BJ (cell line): ENCODE data around the gene TCP11L1. TPM values are rescaled to one million over a fixed set of nuclear protein-coding genes. Genes with fewer than 3 reads are reported as not detected.
"Not testable (repeated sequence)": the region's sequence is repeated elsewhere in the genome, so short reads cannot be mapped to it uniquely, and the experiment has no call there.

Source experiments
- CTCF ChIA-PET: fragments of 350-600 bp; formaldehyde crosslinking; extraction: SDS; loops from one replicate; lab custom pipeline; 2021; ENCODE audit warnings: antibody characterized with exemption, inconsistent platforms; lab: Yijun Ruan, JAX
- POLR2A ChIA-PET: fragments of 300-600 bp; sonication (Branson Sonifier 250); formaldehyde crosslinking; extraction: SDS; loops from one replicate; lab custom pipeline; 2021; ENCODE audit warnings: antibody characterized with exemption; lab: Charles Lee
- DNase-seq: peaks from one replicate; pipeline ENCODE4 v3.0.0-alpha.2; 2011; ENCODE audit warnings: low read depth
- H3K27me3 ChIP-seq: 2 replicates; pipeline ENCODE4 v1.6.0; 2011; ENCODE audit warnings: low read length; ENCODE audit not compliant: control insufficient read depth, insufficient read depth
- H3K36me3 ChIP-seq: 2 replicates; pipeline ENCODE4 v1.5.1; 2011; ENCODE audit warnings: low read length; ENCODE audit not compliant: control insufficient read depth, insufficient read depth
- H3K4me3 ChIP-seq: 2 replicates; pipeline ENCODE4 v1.5.1; 2011; ENCODE audit warnings: low read depth, mild to moderate bottlenecking, control low read depth, low read length
- CTCF ChIP-seq: IDR thresholded peaks from 2 replicates; pipeline ENCODE4 v1.5.1; 2011; ENCODE audit warnings: low read depth, mild to moderate bottlenecking, control low read depth, inconsistent platforms, low read length, moderate library complexity; ENCODE audit not compliant: insufficient read depth
- polyA plus RNA-seq: library from polyadenylated mRNA; depleted of rRNA; stranded (reverse); fragments of >200 nt; gene quantifications from 2 replicates; pipeline ENCODE4 v1.2.3, GENCODE V29; 2011; rRNA removed
- small RNA-seq: library from RNA; depleted of rRNA; stranded (forward); fragments of <200 nt; gene quantifications from one replicate; pipeline ENCODE3, GENCODE V24; 2012; ENCODE audit warnings: low replicate concordance, low read depth; ENCODE audit not compliant: insufficient read length

TCP11L1 gene
- polyA plus RNA-seq, 1 experiment, result 20.2 TPM

- DNase-seq, result no peak
- Histone ChIP-seq H3K27me3 (no peaks in the 10 kb centered on the region), H3K4me3 (no peak overlapping the region), H3K36me3 (no peaks in the 10 kb centered on the region)
- TF ChIP-seq CTCF, result no peak
- POLR2A ChIA-PET, result no interaction called here
- CTCF ChIA-PET, result interaction anchor here (0.9 to 1.1 kb wide), 3 partner anchors 16 to 27 kb away, joined by 3 to 4 read pairs (median 3); no protein-coding TSS in a partner anchor
Measured at GRCh38 chr11:33110083-33110482, 70.7 kb downstream of the TCP11L1 start.

GRCh38 chr11:33116535-33116934 lies 77.2 kb downstream of the TCP11L1 start:
- DNase-seq, result no peak
- Histone ChIP-seq H3K27me3 (no peaks in the 10 kb centered on the region), H3K36me3 (no peaks in the 10 kb centered on the region), H3K4me3 (no peak overlapping the region)
- TF ChIP-seq CTCF, result no peak
- ChIA-PET POLR2A (no interaction called here), CTCF (no interaction called here)

- H3K27me3 ChIP-seq, POLR2A ChIA-PET, CTCF ChIA-PET, DNase-seq, H3K4me3 ChIP-seq, H3K36me3 ChIP-seq: not testable (repeated sequence)
Measured at GRCh38 chr11:33122696-33123095, 83.3 kb downstream of the TCP11L1 start.

Small RNAs within 50 kb of the gene (small RNA-seq; reads per million reads assigned to genes)
- gene RF00019, result not detected

Other genes starting within 250 kb of the TCP11L1 start
- not detected in 2 replicates for gene CCDC73, start 244.9 kb upstream of the TCP11L1 start, polyA plus RNA-seq
- gene PRRG4, start 209.6 kb upstream of the TCP11L1 start, polyA plus RNA-seq, result not detected in 2 replicates
- 3.9 and 8.2 TPM in 2 replicates for gene QSER1, start 146.8 kb upstream of the TCP11L1 start, polyA plus RNA-seq
- gene DEPDC7, start 23.7 kb upstream of the TCP11L1 start, polyA plus RNA-seq, result 4.2 and 7.6 TPM in 2 replicates
- gene CSTF3, start 121.9 kb downstream of the TCP11L1 start, polyA plus RNA-seq, result 7.9 and 18.9 TPM in 2 replicates
- gene HIPK3, start 217.8 kb downstream of the TCP11L1 start, polyA plus RNA-seq, result 18.9 and 26.3 TPM in 2 replicates